ENCODE measurements around the gene SMIM5.

The SMIM5 gene

GRCh38 chr17:75604034-75604695 is 29.1 kb upstream of the SMIM5 start:
- no peak for DNase-seq

GRCh38 chr17:75605790-75606189 is 27.4 kb upstream of the SMIM5 start:
- no peak for DNase-seq

DNA sequence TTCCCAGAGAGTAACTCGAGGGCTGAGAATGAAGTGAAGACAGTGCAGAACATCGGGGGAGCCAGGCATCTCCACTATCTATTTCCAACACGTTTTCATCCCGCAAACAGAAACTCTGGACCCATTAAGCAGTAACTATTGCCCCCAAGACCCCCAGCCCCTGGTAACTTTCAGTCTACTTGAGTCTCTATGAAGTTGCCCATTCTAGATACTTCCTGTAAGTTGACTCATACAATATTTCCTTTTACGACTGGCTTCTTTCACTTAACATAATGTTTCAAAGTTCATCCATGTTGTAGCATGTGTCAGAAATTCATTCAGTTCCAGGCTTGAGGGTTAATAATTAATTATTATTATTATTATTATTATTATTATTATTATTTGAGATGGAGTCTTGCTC is 26.1 kb upstream of the SMIM5 start:
- DNase-seq: no peak

GRCh38 chr17:75610103-75610984 is 22.9 kb upstream of the SMIM5 start:
- DNase-seq: no peak

GRCh38 chr17:75611851-75612429 is 21.3 kb upstream of the SMIM5 start:
- no peak for DNase-seq

DNA sequence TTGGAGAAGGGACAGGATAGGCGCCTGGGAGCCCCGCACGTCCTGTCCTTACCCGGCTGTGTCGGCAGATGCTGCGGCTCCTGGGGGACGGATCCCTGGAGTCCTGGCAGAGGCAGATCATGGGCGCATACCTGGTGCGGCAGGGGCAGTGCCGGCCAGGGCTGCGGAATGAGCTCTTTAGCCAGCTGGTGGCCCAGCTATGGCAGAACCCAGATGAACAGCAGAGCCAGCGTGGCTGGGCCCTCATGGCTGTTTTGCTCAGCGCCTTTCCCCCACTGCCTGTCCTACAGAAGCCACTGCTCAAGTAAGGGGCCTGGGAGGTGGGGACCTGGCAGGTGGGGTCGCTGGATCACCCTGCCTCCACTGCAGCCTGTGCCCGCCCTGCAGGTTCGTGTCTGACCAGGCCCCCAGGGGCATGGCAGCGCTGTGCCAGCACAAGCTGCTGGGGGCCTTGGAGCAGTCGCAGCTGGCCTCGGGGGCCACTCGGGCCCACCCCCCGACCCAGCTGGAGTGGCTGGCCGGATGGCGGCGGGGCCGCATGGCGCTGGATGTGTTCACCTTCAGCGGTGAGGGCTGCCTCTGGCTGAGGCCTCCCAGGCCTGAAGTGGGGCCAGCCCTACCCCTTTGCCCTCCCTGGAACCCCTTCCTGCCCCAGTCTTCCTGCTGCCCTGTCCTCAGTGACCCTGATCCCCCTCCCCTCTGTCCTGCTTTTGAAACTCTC is 20.2 kb upstream of the SMIM5 start:
- no peak for DNase-seq

GRCh38 chr17:75614006-75614405 is 19.2 kb upstream of the SMIM5 start:
- DNase-seq: no peak

DNA sequence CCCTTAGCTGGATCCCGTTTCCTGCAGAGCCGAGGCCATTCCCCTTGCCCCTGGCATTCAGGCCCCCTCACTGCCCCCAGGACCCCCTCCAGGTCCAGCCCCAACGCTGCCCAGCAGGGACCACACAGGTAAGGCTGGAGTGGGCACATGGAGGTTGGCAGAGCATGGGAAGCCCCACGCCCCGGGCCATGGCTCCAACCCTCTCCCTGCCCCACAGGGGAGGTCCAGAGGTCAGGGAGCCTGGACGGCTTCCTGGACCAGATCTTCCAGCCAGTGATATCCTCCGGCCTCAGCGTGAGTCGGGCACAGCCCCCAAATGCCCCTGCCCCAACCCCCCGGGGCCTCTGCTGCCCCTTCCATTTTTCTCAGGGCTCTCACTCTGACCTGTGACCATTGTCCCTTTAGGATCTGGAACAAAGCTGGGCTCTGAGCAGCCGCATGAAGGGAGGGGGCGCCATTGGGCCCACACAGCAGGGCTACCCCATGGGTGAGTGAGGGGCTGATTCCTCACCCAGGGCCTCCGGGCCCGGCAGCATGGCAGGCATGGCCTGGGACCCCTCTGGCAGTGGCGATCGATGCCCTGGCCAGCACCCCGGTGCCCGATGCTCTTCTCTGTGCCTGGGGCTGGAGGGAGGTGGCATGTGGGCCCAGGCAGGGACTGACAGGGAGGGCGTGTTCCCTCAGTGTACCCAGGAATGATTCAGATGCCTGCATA is 18.5 kb upstream of the SMIM5 start:
- DNase-seq: no peak

- DNase-seq: no peak
These were observed 17.9 kb upstream of the SMIM5 start for GRCh38 chr17:75615301-75615700.

DNA sequence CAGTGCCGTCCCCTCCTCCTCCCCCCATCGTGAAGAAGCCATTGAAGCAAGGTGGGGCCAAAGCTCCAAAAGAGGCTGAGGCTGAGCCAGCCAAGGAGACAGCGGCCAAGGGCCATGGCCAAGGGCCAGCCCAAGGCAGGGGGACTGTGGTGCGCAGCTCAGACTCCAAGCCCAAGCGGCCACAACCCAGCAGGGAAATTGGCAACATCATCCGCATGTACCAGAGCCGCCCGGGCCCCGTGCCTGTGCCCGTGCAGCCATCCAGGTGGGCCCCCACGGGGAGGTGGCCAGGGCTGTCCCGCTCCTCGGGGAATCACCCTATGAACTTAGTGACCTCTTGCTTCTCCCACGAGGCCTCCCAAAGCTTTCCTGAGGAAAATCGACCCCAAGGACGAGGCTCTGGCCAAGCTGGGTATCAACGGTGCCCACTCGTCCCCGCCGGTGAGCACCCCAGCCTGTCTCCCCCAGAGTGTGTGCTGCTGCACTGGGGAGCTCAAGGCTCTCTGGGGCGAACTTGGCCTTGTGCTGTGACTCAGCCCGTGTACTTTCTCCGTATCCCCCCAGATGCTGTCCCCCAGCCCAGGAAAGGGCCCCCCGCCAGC is 16.6 kb upstream of the SMIM5 start:
- DNase-seq: no peak

- no peak for DNase-seq
These were observed 16.0 kb upstream of the SMIM5 start for GRCh38 chr17:75617218-75617617.

DNA sequence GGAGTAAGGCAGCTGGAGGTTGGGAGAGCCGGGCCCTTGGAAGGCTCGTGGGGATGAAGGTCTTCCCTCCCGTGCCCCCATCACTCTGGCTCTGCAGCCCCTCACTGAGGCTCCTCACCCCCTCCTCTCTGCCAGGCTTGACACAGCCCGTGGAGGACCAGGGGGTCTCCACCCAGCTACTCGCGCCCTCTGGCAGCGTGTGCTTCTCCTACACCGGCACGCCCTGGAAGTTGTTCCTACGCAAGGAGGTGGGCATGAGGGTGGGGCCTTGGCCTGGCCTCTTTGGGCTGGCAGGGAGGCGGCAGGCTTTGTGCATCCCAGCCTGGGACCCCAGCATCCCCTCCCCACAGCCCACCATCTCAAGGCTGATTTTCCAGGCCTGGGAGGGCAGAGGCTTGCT is 15.6 kb upstream of the SMIM5 start:
- DNase-seq: no peak

GRCh38 chr17:75619506-75620431 is 13.5 kb upstream of the SMIM5 start:
- peak; percentile 16 for DNase-seq

- DNase-seq: no peak
These were observed 11.7 kb upstream of the SMIM5 start for GRCh38 chr17:75621489-75621888.

- DNase-seq: no peak
These were observed 11.2 kb upstream of the SMIM5 start for GRCh38 chr17:75622076-75622475.

- DNase-seq: no peak
These were observed 10.4 kb upstream of the SMIM5 start for GRCh38 chr17:75622771-75623273.

- no peak for DNase-seq
These were observed 9.8 kb upstream of the SMIM5 start for GRCh38 chr17:75623386-75623785.

DNA sequence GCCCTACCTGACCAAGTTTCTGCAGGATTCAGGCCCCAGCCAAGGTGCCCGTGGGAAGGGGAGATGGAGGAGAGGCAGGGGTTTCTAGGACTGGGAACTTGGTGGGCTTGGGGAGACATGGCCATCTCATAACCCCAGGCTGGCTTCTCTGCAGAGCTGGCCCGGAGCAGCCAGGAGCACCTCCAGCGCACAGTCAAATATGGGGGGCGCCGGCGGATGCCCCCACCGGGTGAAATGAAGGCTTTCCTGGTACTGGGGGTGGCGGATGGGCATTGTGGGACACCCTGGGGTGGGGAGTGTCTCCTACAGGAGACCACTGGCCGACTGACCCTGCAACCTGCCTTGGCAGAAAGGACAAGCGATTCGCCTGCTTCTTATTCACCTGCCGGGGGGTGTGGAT is 9.2 kb upstream of the SMIM5 start:
- DNase-seq: no peak

DNA sequence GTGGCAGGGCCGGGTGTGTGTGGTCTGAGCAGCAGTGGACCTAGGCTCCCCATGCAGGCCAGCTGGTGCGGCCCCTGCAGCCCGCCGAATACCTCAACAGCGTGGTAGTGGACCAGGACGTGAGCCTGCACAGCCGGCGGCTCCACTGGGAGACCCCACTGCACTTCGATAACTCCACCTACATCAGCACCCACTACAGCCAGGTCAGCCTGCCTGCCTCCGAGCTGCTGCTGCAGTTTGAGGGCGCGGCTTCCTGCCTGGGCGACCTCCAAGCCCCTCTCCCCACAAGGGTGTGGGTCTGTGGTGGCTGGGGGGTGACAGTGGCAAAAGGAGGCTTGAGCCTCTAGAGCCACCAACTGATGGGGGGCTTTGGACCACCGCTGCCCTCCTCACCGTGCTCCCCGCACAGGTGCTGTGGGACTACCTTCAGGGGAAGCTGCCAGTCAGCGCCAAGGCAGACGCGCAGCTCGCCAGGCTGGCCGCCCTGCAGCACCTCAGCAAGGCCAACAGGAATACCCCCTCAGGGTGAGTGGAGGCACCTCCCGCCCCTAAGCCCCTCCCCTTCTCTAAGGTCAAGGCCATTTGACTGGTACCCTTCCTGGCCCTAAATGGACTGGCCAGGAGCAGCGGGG is 8.4 kb upstream of the SMIM5 start:
- no peak for DNase-seq

GRCh38 chr17:75625813-75626486 is 7.3 kb upstream of the SMIM5 start:
- DNase-seq: no peak

Data from stimulated activated CD4-positive, alpha-beta T cell treated with anti-CD3 and anti-CD28 coated beads, Interleukin-12 subunit alpha, Interleukin-12 subunit beta, amount 100 ng/mL, for 4 hours (primary cell).